GM12878 (cell line): ENCODE measurements around the gene TRIM61. TPM values are rescaled to one million over a fixed set of nuclear protein-coding genes. Genes with fewer than 3 reads are reported as not detected.

Experiments
- ATF3 ChIP-seq: IDR thresholded peaks from 2 replicates; pipeline ENCODE4 v1.6.1; 2011; ENCODE audit warnings: low read depth, mild to moderate bottlenecking, low read length, moderate library complexity, borderline replicate concordance; ENCODE audit errors: extremely low read depth
- BCL11A ChIP-seq: IDR thresholded peaks from 2 replicates; pipeline ENCODE4 v1.6.1; 2011; ENCODE audit warnings: low read depth, low read length
- CHD1 ChIP-seq: IDR thresholded peaks from 2 replicates; pipeline ENCODE4 v1.6.1; 2012; ENCODE audit warnings: low read depth, low read length, improper control_type of control experiment
- FOS ChIP-seq: IDR thresholded peaks from 3 replicates; pipeline ENCODE4 v1.6.1; 2011; ENCODE audit warnings: borderline replicate concordance; ENCODE audit not compliant: insufficient read length; ENCODE audit errors: extremely low read depth
- HDAC2 ChIP-seq: fragments of 200-600 bp; sonication (generic); IDR thresholded peaks from 2 replicates; pipeline ENCODE4 v1.6.1; 2017
- HDAC6 ChIP-seq: fragments of 200-600 bp; sonication (generic); IDR thresholded peaks from one replicate; pipeline ENCODE4 v1.8.0; 2017; ENCODE audit warnings: antibody characterized with exemption; ENCODE audit not compliant: unreplicated experiment
- NFXL1 ChIP-seq: fragments of 450-650 bp; IDR thresholded peaks from 2 replicates; pipeline ENCODE4 v1.6.1; 2017; ENCODE audit warnings: antibody characterized with exemption, mild to moderate bottlenecking, borderline replicate concordance
- NRF1 ChIP-seq: conservative IDR thresholded peaks from 2 replicates; pipeline ENCODE4 v1.6.1; 2011; ENCODE audit warnings: mild to moderate bottlenecking, low read depth, low read length, improper control_type of control experiment
- PAX5 ChIP-seq: IDR thresholded peaks from 2 replicates; pipeline ENCODE4 v1.6.1; 2011; ENCODE audit warnings: low read depth, low read length, borderline replicate concordance
- RUNX3 ChIP-seq: IDR thresholded peaks from 2 replicates; pipeline ENCODE4 v1.6.1; 2012; ENCODE audit warnings: low read length, inconsistent platforms
- SMARCA5 ChIP-seq: fragments of 450-650 bp; IDR thresholded peaks from 2 replicates; pipeline ENCODE4 v1.6.1; 2017; ENCODE audit warnings: mild to moderate bottlenecking
- SREBF1 ChIP-seq: IDR thresholded peaks from 2 replicates; pipeline ENCODE4 v1.6.1; 2012; ENCODE audit warnings: mild to moderate bottlenecking, low read length
- SUPT20H ChIP-seq: IDR thresholded peaks from 2 replicates; pipeline ENCODE4 v1.6.1; 2011; ENCODE audit warnings: low read depth, mild to moderate bottlenecking, low read length, moderate library complexity, borderline replicate concordance; ENCODE audit not compliant: control insufficient read depth
- TCF7 ChIP-seq: IDR thresholded peaks from 2 replicates; pipeline ENCODE4 v1.6.1; 2014; ENCODE audit warnings: antibody characterized with exemption, borderline replicate concordance
- YBX1 ChIP-seq: fragments of 450-650 bp; IDR thresholded peaks from 2 replicates; pipeline ENCODE4 v1.6.1; 2016; ENCODE audit warnings: antibody characterized with exemption
- polyA plus RNA-seq, 11 experiments: library from polyadenylated mRNA; depleted of rRNA in 4 of 11; unstranded in 6 of 11; stranded (reverse) in 5 of 11; fragments of >200 nt; fragmentation: Nextera tagmentation in 4 of 11; fragmentation: Illumina TruSeq in 1 of 11; extraction: Ambion mirVana in 4 of 11; extraction: Trizol in 1 of 11; gene quantifications; 1 replicate in 1 of 11; 2 replicates in 10 of 11; pipeline versions ENCODE4 v1.2.1 to v1.2.3, GENCODE V29; 2011 to 2016; ENCODE audit warnings: inconsistent platforms in 2 of 11, missing spikeins in 2 of 11, low read depth in 1 of 11
- total RNA-seq, 4 experiments: library from RNA; depleted of rRNA in 3 of 4; stranded (reverse); fragments of >200 nt in 3 of 4; fragmentation: Illumina TruSeq in 1 of 4; extraction: Trizol in 1 of 4; gene quantifications; 2 replicates each; pipeline versions ENCODE4 v1.2.1 to v1.2.3, GENCODE V29; 2013 to 2021
- TF ChIP-seq, protein P1 (sequence below): fragments of 150-350 bp; IDR thresholded peaks from 2 replicates; pipeline ENCODE4 v1.6.1; 2016; ENCODE audit warnings: low read depth, low read length
- TF ChIP-seq, protein P2 (sequence below): IDR thresholded peaks from 2 replicates; pipeline ENCODE4 v1.6.1; 2012; ENCODE audit warnings: low read depth, low read length, improper control_type of control experiment
- TF ChIP-seq, protein P3 (sequence below): fragments of 450-650 bp; formaldehyde crosslinking; IDR thresholded peaks from 2 replicates; pipeline ENCODE4 v1.4.0; 2022; ENCODE audit warnings: mild to moderate bottlenecking, moderate library complexity

Gene TRIM61
- total and polyA plus RNA-seq, 10 of the 15 experiments (the other 5 are each of a cell fraction or from before 2014, with no cell fraction given) = 3.2 to 10.9 (median 5.7) TPM

DNA sequence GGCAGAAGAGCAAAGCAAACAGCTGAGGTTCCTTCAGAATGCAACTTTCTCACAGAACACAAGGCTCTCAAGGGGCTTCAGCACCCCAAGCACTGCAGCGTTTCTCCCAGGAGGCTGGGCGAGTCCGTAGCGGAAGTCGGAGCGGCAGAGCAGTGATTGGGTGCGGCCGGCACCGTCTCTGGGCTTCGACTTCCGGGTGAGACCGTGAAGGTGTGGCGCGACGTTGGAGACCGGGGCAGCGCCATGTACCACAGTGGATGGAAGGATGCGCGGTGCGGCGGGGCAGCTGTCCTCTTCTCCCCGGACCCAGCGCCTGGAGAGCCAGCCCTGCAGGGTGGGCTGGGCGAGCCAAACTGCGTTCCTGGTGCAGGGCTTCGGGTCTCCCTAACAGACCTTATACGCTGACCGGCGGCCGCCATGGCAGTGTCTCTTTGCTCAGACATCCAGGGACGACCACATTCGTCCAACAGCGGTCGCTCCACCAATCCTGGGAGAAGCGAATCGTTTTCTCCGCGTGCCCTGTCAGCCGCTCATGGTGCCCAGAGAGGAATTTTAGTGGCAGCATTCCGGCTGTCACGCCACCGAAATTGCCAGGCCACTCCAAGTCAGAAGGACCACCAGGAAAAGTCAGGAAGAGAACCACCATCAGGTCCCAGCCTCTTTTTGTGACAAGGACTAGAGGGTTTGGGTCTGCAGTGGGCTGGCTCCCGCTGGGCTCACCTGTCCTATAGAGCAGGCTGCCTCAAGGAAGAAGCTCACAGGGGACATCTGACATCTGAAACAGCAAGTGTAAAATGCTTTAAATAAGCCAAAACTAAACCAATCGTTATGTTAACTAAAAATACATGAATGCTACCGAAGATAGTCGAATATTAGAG, 20.5 kb downstream of the TRIM61 start (continued):
- TF ChIP-seq, protein P1, sequence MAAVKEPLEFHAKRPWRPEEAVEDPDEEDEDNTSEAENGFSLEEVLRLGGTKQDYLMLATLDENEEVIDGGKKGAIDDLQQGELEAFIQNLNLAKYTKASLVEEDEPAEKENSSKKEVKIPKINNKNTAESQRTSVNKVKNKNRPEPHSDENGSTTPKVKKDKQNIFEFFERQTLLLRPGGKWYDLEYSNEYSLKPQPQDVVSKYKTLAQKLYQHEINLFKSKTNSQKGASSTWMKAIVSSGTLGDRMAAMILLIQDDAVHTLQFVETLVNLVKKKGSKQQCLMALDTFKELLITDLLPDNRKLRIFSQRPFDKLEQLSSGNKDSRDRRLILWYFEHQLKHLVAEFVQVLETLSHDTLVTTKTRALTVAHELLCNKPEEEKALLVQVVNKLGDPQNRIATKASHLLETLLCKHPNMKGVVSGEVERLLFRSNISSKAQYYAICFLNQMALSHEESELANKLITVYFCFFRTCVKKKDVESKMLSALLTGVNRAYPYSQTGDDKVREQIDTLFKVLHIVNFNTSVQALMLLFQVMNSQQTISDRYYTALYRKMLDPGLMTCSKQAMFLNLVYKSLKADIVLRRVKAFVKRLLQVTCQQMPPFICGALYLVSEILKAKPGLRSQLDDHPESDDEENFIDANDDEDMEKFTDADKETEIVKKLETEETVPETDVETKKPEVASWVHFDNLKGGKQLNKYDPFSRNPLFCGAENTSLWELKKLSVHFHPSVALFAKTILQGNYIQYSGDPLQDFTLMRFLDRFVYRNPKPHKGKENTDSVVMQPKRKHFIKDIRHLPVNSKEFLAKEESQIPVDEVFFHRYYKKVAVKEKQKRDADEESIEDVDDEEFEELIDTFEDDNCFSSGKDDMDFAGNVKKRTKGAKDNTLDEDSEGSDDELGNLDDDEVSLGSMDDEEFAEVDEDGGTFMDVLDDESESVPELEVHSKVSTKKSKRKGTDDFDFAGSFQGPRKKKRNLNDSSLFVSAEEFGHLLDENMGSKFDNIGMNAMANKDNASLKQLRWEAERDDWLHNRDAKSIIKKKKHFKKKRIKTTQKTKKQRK = no peak
- TF ChIP-seq ATF3 (no peak), CHD1 (no peak), YBX1 (no peak), RUNX3 (peak; percentile 15; the same call in 1 of the 2 replicates), FOS (no peak), HDAC6 (no peak), SREBF1 (no peak), PAX5 (no peak), SMARCA5 (no peak), NFXL1 (no peak), TCF7 (no peak), BCL11A (no peak), SUPT20H (no peak), HDAC2 (no peak), NRF1 (no peak)
- TF ChIP-seq, protein P2, sequence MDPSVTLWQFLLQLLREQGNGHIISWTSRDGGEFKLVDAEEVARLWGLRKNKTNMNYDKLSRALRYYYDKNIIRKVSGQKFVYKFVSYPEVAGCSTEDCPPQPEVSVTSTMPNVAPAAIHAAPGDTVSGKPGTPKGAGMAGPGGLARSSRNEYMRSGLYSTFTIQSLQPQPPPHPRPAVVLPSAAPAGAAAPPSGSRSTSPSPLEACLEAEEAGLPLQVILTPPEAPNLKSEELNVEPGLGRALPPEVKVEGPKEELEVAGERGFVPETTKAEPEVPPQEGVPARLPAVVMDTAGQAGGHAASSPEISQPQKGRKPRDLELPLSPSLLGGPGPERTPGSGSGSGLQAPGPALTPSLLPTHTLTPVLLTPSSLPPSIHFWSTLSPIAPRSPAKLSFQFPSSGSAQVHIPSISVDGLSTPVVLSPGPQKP = 0 out of 2 replicates have a peak, but pooled peaks have one; percentile 33
- TF ChIP-seq, protein P3, sequence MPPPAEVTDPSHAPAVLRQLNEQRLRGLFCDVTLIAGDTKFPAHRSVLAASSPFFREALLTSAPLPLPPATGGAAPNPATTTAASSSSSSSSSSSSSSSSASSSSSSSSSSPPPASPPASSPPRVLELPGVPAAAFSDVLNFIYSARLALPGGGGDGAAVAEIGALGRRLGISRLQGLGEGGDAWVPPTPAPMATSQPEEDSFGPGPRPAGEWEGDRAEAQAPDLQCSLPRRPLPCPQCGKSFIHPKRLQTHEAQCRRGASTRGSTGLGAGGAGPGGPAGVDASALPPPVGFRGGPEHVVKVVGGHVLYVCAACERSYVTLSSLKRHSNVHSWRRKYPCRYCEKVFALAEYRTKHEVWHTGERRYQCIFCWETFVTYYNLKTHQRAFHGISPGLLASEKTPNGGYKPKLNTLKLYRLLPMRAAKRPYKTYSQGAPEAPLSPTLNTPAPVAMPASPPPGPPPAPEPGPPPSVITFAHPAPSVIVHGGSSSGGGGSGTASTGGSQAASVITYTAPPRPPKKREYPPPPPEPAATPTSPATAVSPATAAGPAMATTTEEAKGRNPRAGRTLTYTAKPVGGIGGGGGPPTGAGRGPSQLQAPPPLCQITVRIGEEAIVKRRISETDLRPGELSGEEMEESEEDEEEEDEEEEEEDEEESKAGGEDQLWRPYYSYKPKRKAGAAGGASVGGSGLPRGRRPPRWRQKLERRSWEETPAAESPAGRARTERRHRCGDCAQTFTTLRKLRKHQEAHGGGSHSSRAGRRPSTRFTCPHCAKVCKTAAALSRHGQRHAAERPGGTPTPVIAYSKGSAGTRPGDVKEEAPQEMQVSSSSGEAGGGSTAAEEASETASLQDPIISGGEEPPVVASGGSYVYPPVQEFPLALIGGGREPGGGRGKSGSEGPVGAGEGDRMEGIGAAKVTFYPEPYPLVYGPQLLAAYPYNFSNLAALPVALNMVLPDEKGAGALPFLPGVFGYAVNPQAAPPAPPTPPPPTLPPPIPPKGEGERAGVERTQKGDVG (CRISPR knock-in tag) = no peak
